Measurements from ENCODE around the gene SLC22A13.

Gene SLC22A13

DNA sequence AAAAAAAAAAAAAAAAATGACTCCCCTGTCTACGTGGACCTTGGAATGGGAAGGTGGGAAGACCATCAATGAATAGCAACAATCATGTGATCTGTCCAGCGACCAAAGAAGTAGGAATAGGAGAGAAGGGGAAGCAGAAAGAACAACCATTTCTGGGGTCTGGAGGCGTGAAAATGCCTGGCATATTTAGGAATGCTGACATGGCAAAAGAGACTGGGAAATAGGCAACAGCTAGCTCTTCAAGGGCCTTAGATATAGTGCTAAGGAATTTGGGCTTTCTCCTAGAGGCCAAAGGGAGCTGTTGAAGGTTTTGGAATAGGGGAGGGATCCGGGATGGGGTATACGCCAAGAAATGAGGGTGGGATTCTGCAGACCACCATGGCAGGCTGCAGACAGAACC, 5.9 kb downstream of the SLC22A13 start:
- no peak overlapping the region for H3K27ac ChIP-seq (ENCODE audit: low read length)
- H4K20me1 ChIP-seq (ENCODE audit: insufficient read depth, low read length) = no peaks in the 10 kb centered on the region
- no peak overlapping the region for H3K4me3 ChIP-seq (ENCODE audit: low read length)
- no peak overlapping the region for H3K9ac ChIP-seq (ENCODE audit: low read length)
- no peak overlapping the region for H2AFZ ChIP-seq (ENCODE audit: low read depth, low read length)
- no peak overlapping the region for H3K4me2 ChIP-seq (ENCODE audit: low read length)
- H3K27me3 ChIP-seq (ENCODE audit: low read depth, low read length) = no peaks in the 10 kb centered on the region
- H3K4me1 ChIP-seq (ENCODE audit: low read length) = peaks cover 17% of the 10 kb centered on the region
- no peak for TF ChIP-seq EZH2phosphoT487 (IDR thresholded peaks at IDR 0.05; ENCODE audit: low read depth)
- TF ChIP-seq, protein P1, sequence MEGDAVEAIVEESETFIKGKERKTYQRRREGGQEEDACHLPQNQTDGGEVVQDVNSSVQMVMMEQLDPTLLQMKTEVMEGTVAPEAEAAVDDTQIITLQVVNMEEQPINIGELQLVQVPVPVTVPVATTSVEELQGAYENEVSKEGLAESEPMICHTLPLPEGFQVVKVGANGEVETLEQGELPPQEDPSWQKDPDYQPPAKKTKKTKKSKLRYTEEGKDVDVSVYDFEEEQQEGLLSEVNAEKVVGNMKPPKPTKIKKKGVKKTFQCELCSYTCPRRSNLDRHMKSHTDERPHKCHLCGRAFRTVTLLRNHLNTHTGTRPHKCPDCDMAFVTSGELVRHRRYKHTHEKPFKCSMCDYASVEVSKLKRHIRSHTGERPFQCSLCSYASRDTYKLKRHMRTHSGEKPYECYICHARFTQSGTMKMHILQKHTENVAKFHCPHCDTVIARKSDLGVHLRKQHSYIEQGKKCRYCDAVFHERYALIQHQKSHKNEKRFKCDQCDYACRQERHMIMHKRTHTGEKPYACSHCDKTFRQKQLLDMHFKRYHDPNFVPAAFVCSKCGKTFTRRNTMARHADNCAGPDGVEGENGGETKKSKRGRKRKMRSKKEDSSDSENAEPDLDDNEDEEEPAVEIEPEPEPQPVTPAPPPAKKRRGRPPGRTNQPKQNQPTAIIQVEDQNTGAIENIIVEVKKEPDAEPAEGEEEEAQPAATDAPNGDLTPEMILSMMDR (IDR thresholded peaks at IDR 0.05; ENCODE audit: low read depth, low read length) = no peak
- H3K36me3 ChIP-seq (replicated peaks; ENCODE audit: low read depth, low read length) = no peaks in the 10 kb centered on the region
- H3K9me3 ChIP-seq (ENCODE audit: insufficient read depth, low read length) = no peaks in the 10 kb centered on the region
- no peaks in the 10 kb centered on the region for H3K79me2 ChIP-seq (ENCODE audit: low read length)

DNA sequence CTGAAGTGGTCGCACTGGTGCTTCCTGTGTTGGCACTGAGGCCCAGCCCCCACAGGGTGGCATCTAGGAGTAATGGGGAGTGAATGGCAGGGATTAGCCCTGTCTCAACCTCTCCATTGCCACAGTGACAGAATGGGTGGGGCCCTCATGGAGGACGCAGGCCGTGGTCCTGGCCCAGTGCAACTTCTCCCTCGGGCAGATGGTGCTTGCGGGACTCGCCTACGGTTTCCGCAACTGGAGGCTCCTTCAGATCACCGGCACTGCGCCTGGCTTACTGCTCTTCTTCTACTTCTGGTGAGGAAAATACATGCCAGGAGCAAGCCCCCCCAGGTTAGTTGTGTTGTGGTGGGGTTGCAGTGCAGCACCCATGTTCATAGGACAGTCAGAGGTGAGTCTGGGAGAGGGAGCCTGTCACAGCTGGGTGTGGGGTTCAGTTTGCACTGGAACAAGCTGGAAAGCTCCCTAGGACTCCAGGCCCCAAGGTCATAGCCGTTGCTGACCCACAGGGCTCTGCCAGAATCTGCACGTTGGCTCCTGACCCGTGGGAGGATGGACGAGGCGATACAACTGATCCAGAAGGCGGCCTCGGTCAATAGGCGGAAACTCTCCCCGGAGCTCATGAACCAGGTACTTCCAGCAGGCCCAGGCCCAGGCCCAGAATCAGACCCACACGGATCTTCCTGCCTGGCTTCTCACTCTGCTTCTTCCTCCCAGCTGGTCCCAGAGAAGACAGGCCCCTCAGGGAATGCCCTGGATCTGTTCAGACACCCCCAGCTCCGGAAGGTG, 9.4 kb downstream of the SLC22A13 start:
- H3K27ac ChIP-seq (ENCODE audit: low read length) = no peak overlapping the region
- H3K4me2 ChIP-seq (ENCODE audit: low read length) = no peak overlapping the region
- no peaks in the 10 kb centered on the region for H3K9me3 ChIP-seq (ENCODE audit: insufficient read depth, low read length)
- H3K4me1 ChIP-seq (ENCODE audit: low read length) = no peaks in the 10 kb centered on the region
- H3K27me3 ChIP-seq (ENCODE audit: low read depth, low read length) = no peaks in the 10 kb centered on the region
- no peak overlapping the region for H3K9ac ChIP-seq (ENCODE audit: low read length)
- H3K79me2 ChIP-seq (ENCODE audit: low read length) = no peaks in the 10 kb centered on the region
- TF ChIP-seq EZH2phosphoT487 (IDR thresholded peaks at IDR 0.05; ENCODE audit: low read depth) = no peak
- TF ChIP-seq, protein P1 (IDR thresholded peaks at IDR 0.05; ENCODE audit: low read depth, low read length) = no peak
- H4K20me1 ChIP-seq (ENCODE audit: insufficient read depth, low read length) = no peaks in the 10 kb centered on the region
- no peak overlapping the region for H3K4me3 ChIP-seq (ENCODE audit: low read length)
- H3K36me3 ChIP-seq (replicated peaks; ENCODE audit: low read depth, low read length) = no peaks in the 10 kb centered on the region
- H2AFZ ChIP-seq (ENCODE audit: low read depth, low read length) = no peak overlapping the region

DNA sequence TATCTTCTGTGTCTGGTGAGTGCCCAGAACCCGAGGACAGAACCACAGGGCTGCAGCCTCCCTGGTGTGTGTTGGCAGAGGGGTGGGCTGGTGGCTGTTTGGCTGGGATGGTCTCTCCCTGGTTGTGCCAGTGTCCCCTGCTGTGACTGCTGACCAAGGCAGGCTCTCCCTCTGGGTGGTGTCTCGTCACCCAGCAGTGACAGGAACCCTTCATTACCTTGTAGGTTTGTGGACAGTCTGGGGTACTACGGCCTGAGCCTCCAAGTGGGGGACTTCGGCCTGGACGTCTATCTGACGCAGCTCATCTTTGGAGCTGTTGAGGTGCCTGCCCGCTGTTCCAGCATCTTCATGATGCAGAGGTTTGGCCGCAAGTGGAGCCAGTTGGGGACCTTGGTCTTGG, 10.0 kb downstream of the SLC22A13 start:
- Histone ChIP-seq H4K20me1 (ENCODE audit: insufficient read depth, low read length) (no peaks in the 10 kb centered on the region), H2AFZ (ENCODE audit: low read depth, low read length) (no peak overlapping the region), H3K36me3 (replicated peaks; ENCODE audit: low read depth, low read length) (no peaks in the 10 kb centered on the region), H3K4me1 (ENCODE audit: low read length) (no peaks in the 10 kb centered on the region), H3K9me3 (ENCODE audit: insufficient read depth, low read length) (no peaks in the 10 kb centered on the region), H3K27ac (ENCODE audit: low read length) (no peak overlapping the region), H3K4me2 (ENCODE audit: low read length) (no peak overlapping the region), H3K27me3 (ENCODE audit: low read depth, low read length) (no peaks in the 10 kb centered on the region), H3K79me2 (ENCODE audit: low read length) (no peaks in the 10 kb centered on the region), H3K9ac (ENCODE audit: low read length) (no peak overlapping the region), H3K4me3 (ENCODE audit: low read length) (no peak overlapping the region)
- TF ChIP-seq, protein P1 (IDR thresholded peaks at IDR 0.05; ENCODE audit: low read depth, low read length) = no peak
- no peak for TF ChIP-seq EZH2phosphoT487 (IDR thresholded peaks at IDR 0.05; ENCODE audit: low read depth)

DNA sequence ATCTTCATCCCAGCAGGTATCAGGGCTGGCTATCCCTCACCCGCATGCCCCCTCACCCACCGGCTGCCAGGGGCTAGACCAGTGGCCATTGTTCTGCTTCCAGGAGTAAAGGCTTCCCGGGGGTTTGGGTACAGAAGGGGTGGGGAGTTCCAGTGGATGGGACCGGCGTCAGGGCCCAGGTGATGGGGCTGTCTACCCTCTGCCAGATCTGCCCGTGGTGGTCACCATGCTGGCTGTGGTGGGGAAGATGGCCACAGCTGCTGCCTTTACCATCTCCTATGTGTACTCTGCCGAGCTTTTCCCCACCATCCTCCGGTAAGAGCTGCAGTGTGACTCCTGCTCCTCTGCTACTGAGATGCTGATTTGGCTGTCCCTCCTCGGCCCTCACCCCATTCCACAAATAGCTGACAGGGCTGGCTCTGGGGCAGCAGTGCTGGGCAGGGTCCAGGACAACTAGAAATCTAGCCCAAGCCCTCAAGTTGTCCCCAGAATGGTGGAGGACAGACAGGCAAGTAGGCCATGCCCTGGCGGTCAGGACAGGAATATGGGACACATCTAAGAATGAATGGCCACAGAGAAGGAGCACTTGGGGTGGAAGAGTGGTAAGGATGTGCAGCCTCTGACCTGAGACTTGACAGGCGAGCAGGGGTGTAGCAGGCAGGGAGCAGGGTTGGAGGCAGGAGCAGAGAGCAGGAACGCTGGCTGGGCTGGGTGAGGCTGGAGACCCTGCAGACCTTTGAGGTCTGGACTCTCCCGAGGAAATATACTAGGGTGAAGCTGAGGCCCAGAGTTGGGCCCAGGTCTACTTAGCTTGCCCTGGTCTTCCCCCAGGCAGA, 10.7 kb downstream of the SLC22A13 start:
- Histone ChIP-seq H3K79me2 (ENCODE audit: low read length) (no peaks in the 10 kb centered on the region), H3K4me1 (ENCODE audit: low read length) (peaks cover 6% of the 10 kb centered on the region), H3K9ac (ENCODE audit: low read length) (no peak overlapping the region), H3K27me3 (ENCODE audit: low read depth, low read length) (no peaks in the 10 kb centered on the region), H3K4me3 (ENCODE audit: low read length) (no peak overlapping the region), H4K20me1 (ENCODE audit: insufficient read depth, low read length) (no peaks in the 10 kb centered on the region), H3K36me3 (replicated peaks; ENCODE audit: low read depth, low read length) (no peaks in the 10 kb centered on the region), H3K9me3 (ENCODE audit: insufficient read depth, low read length) (no peaks in the 10 kb centered on the region), H3K4me2 (ENCODE audit: low read length) (no peak overlapping the region), H2AFZ (ENCODE audit: low read depth, low read length) (no peak overlapping the region), H3K27ac (ENCODE audit: low read length) (no peak overlapping the region)
- no peak for TF ChIP-seq EZH2phosphoT487 (IDR thresholded peaks at IDR 0.05; ENCODE audit: low read depth)
- TF ChIP-seq, protein P1 (IDR thresholded peaks at IDR 0.05; ENCODE audit: low read depth, low read length) = no peak

Measured in OCI-LY3 (cell line).